CD4-positive, alpha-beta T cell treated with Interleukin-1 beta for 1 hour (primary cell): ENCODE results near the gene MYBPH.

Experiments
- DNase-seq, 2 donors: peaks; one replicate each; pipeline ENCODE4 v3.0.0-alpha.2; 2020 to 2022

The MYBPH gene

DNA sequence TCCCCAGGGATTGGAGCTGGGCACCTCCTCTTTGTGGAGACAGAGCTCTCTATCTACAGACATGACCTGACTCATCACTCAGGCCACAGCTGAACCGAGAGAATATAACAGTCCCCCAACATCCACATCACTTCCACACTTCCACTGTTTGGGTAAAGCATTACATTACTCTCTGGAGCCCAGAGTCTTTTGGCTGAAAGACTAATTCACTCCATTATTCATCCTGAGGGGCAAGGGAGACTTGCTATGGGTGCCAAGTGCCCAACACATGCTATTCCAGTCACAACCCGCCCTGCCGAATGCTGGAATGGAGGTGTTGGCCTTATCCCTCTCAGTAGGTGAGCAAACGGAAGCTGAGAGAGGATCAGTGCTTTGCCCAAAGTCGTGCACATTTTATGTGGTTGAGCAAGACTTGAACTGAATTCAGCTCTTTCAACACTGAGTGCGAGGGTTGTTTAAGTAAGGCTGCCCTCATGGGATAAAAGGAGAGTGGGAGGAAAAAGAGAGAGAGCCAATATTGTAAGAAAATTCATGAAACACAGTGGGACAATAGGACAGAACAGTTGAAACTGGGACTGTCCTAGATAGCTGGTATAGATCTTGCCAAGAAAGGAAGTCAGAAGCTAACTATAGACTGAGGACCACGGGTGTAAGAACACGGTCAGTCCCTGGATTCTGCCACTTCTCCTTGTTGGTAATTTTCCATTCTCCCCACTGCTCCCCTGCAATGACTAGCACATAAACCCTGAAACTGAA lies 24.4 kb upstream of the MYBPH start:
- no peak for DNase-seq

DNA sequence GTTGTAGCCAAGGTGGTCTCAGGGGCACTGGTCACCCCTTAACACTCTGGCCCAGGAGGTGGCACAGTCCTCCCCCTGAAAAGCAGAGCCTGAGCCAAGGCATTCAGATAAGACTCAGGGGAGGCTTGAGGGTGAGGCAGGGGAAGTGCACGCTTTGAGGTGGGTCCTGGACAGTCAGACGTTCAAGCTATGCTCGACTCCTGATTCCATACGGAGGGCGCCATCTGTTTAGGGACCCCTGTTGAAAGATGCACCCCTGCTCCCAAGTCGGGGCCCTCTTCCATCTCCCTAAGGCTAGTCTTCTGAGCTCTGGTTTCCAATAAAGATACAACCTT lies 23.8 kb upstream of the MYBPH start:
- no peak for DNase-seq

DNA sequence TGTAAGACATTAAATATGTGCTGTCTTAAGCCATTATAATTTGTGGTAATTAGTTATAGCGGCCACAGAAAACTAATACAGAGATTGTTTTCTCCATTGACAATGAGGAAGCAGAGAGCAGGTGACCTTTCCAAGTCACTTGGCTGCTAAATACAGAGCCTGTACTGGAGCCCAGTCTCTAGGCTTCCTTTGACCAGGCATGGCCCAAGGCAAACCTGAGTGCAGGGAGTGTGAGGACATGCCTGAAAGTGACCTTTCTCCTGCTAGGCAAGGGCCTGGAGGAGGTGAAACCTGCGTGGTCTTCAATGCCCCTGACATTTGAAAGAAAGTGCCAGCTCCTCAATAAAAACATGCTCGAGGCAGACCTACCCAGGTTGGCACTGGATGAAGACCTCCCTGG lies 23.4 kb upstream of the MYBPH start:
- DNase-seq = no peak

DNA sequence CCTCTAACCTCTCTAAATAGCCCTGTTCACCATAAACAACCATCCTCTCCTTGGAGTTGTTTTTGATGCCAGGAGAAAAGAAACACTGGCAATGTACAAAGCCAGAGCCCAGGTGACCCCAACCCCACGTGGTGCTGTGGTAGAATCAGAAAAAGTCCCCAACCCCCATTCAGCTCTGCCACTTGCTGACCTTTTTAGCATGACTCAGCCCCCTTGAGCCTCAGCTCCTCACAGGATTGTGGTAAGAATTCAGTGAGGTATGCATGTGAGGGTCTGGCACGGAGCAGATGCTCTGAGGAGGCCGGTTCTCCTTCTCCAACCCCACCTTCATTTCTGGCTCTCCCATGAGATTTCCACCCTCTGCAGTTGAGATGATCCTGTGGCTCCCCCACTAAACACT lies 22.0 kb upstream of the MYBPH start:
- no peak for DNase-seq

DNA sequence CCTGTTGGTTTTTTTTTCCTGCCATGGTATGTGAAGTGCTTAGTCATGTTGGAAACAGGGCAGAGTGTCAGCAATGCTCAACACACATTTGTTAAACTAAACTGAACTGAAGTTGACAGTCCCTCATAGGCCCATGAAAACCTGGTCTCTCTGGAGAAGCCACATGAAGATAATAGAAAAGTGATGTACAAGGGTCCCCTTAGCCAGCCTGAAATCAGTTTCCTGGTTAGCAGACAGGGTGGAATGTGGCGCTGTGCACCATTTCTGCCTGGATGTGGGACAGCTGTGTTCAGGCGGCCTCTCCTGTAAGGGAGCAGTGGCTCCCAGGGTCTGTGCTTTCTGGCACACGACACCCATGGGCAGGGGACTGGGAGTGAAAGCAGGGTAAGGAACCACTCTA lies 20.7 kb upstream of the MYBPH start:
- no peak for DNase-seq

DNA sequence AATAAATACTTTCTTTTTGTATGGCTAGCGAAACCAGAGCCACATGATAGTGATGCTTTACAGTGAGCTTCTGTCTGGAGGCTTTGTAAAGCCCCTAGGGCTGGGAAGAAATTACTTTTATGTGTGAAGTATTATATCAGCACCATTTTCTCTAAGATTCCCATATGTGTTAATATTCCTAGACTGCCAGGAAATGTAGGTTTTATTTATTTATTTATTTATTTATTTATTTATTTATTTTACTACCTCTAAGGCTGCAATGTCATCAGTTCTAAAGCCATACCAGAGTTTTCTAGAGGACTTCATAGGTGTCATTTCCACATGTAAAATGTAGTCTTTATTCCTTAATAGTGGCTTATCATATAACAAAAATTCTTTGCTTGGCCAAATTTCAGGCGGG lies 15.3 kb upstream of the MYBPH start:
- DNase-seq = no peak

DNA sequence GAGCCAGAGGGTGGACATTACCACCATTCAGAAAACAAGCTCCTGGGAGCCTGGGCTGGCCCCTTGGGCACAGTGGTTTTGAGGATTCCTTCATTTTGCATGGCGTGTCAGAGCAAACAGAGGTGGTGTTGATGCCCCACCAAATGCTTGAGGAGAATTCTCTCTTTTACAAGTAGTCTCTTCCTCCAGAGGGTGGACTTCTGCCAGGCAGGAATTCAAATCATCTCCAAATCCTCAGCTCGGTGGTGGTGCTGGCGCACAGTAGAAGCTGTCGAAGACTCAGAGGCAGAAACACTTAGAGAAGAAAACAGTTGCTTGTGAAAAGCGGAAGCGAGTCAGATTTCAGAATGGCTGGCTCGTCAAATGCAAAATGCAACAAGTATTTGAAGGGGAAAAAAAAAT lies 14.3 kb upstream of the MYBPH start:
- no peak for DNase-seq

DNA sequence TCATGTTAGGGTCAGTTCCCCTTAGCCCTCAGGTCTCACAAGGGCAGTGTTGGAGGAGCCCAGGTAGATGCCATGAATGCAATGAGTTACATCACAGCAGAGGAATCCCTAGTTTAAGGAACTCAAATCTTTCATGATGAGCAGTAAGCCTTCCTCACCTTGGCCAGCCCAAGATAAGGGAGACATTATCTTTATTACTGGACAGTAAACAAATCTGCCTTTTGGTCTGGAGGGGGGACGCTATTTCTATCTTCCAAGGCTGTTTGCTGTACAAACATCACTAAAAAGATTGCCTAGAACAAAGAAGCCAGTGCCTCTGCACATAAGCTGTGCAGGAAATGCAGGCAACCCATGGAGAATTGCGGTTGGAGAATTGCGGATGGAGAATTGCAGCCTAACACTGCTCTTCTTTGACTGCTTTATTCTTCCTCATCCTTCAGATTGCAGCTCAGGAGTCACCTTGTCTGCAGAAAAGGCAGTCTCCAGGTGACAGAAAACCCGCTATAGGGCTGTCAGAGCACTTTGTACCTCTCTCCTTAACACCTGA lies 13.1 kb upstream of the MYBPH start:
- DNase-seq = no peak

DNA sequence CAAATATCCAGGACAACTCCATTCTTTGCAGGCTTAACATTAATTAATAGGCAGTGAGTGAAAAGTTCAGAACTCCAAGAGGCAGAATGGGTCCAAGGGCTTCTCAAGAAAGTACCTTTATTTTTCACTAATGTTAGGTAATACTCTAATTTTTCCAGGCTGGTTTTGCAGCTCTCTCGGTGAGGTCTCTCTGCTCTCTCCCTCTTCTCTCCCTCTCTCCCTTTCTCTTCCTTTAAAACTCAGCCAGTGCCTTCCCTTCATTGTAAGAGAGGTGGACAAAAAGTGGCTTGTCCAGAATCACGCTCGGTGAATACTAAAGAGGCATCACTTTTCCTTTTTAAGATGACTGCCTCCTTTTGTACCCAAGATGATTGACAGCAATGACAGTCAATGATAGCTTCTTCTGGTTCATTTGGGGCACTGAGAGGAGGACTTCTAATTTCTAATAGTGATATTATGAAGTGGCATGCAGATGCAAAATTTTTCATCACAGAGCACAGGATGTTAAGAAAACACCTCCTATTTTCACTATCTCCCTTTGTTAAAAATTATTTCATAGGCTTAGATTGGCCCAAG lies 12.2 kb upstream of the MYBPH start:
- DNase-seq = no peak

DNA sequence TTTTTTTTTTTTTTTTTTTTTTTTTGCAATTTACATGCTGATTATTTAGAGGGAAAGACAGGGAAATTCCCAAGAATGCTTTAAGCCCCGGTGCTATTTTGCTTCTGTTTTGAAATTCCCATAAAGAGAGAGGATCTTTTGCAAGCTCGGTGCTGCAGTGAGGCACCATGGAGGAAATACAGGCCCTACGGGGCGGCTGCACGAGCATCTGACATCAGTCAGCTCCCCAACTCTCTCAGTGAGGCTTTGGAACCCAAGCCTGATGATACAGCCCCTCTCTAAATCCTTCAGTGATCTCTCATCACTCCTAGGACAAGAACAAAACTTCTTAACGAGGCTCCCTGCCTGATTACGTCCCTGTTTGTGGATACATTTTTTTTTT lies 11.7 kb upstream of the MYBPH start:
- no peak for DNase-seq

DNA sequence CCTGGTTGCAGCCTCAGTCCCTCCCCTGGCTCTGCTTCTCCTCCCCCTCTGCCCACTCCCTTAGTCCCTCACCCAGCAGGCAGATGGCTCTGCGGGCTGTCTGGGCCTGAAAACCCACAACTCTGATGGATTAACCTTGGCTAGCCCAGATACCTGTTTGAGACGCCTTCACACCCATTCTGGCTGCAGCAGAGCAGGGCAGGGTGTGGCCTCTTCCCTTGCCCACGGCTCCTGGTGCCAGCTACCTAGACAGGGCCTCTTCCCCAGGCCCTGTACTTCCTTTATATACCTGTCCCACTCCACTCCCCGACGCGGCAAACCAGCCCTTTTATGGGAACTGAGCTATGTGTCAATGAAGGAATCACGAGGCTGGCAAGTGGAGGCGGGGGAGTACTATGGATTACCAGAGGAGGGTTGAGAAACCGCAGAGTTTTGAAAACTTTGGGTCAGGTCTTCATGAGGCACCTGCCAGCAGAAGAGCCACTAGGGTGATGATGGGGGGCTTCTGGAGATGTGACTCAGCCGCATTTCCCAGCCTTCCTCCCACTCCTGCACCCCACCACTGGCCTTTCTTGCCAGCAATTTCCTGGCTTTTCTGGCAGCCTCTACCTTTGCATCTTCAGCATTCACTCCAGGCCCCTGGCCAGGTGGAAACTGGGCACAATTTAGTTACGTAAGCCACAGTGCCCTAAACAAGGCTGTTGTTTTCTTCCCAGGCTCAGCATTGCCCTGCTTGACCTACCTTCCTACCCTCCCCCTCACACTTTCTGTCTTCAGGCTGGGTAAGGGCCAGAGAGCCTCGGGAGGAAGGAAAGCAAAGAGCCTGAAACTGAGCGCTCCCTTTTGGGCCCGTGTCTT lies 11.0 kb upstream of the MYBPH start, which contains the start of gene CHI3L1:
Gene CHI3L1, minus strand, starts transcription at position 259 of the 858 bp plus-strand sequence. Its CDS starts 81 bp downstream, at position 178.
- DNase-seq = no peak

DNA sequence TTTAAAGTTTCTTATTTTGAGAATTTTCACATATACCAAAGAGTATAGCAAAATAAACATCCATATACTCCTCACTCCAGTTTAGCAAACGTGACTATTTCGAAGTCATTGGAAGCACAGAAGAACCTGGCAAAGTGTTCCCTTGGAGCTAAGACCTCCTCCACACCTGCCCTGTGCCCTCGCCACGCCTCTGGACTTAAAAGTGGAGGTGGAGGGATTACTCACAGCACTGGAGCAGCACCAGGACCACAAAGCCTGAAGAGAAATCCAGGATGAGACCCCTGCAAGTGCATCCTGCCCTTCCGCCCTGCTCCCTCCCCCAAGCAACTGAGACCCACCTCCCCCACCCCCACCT lies 10.4 kb upstream of the MYBPH start:
- no peak for DNase-seq

DNA sequence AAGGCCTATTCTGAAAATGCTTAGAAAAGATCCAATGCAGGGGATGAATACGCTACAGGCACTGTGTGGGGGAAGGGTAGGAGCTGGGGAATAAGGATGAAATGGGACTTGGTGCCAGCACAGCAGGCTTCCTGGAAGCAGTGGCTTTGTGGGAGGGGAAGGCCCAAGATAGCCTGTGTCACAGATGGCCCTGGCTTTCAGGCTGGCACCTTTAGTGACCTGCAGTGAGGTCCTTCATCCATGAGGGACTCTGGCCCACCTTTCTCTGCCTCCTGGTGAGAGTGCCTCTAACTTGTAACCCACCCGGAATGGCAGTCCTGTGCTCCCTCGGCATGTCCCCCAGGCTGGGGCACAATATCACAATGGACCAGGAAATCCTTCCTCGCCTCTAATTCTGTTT lies 10.0 kb upstream of the MYBPH start:
- no peak for DNase-seq

DNA sequence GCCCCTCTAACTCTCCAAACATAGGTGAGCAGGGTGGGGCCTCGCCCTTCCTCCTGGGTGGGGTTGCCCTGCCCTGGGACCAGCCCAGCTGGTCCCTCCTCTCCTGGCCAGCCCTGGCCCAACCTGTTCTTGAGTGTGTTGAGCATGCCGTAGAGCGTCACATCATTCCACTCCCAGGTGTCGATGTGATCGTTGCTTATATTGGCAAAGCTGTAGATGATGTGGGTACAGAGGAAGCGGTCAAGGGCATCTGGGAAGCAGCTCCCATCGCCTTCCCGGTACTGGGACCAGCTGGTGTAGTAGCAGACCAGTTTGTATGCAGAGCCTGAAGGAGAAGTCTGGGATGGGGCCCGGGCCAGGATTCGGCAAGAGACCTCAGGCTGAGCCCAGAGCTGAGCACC lies 9.4 kb upstream of the MYBPH start:
- no peak for DNase-seq

DNA sequence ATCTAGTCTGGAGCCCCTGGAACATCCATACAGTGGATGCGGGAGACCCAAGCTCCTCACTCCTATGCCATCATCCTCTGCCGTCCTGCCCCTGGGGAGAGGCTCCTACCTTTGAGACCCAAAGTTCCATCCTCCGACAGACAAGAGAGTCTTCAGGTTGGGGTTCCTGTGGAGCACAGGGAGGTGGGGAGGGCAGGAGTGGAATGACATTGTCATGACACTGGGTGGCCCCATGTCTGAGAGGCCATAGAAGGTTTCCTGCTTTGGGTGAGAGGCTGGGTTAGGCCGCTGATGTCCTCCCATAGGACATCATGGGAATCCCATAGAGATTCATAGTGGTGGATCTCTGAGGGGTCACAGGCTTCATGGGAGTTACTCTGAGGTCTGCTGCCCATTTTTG lies 8.8 kb upstream of the MYBPH start:
- DNase-seq = no peak

DNA sequence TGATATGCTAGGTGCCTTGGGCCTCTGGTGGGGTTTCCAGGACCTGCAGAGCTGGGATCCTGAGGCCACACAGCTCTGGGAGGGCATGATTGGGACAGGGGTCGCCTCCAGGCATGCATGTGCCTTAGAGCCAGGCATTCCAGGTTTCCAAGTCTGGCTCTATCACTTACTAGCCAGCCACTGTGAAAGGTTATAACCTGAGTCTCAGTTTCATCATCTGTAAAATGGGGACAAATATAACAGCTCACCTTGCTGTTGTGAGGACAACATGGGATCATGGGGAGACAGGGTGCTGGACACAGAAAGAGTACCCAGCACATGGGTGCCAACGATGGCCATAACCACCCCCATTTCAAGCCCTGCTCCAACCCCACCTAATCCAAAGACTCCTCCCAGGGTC lies 8.2 kb upstream of the MYBPH start:
- no peak for DNase-seq

DNA sequence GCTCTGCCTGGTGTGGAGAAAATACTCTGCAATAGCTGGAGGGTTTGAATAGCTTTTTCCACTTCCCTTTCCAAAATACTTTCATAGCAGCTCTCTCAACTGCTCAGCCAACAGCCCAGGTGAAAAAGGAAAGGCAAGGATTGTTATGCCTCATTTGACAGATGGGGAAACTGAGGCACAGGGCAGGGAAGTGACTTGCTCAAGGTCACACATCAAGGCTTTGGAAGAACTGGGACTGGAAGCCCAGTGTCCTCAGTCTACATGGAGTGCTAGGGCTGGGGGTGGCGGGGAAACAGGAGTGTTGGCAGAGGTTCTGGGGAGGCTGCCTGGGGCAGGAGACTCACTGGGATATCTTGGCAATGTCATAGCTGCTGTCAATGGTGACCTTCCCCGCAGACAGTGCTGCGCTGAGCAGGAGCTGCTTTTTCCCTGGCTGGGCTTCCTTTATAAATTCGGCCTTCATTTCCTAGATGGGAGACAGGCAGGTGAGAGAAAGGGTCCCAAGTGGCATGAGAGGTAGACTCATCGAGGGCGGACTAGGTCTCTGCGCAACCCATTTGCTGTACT lies 6.8 kb upstream of the MYBPH start:
- no peak for DNase-seq

DNA sequence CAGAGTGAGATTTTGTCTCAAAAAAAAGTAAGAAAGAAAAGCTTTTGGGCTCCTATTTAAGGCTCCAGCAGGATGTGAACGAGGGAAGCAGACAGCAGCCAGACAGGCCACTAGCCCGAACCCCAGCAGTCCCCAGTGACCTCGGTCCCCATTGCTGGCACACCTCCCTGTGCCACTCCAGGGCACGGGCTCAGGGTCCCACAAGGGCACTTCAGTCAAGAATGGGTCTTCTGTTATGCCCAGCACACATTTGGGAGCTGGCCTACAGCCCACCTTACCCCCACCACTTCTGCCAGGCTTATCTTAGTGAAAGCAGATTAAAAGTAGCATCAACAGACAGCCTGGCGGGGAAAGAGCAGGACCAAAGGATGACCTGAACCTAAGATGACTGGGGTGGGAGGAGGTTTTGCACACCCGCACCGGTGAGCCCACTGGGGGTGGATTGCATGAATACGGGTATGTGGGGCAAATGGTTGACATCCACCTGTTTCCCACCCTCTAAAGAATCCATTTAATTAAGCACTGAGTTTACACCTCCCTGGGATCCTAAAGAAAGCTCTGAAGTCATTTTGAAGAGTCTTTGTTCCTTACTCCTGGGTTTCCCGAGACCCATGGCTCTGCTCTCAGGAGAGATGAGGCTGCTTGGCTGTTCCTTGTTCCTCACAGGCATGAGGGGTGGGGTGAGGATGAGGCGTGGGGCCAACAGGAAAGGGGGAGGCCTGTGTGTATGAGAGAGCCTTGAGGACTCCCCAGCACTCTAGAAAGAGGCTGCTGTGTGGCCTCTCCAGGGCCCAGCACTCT lies 6.2 kb upstream of the MYBPH start:
- no peak for DNase-seq

DNA sequence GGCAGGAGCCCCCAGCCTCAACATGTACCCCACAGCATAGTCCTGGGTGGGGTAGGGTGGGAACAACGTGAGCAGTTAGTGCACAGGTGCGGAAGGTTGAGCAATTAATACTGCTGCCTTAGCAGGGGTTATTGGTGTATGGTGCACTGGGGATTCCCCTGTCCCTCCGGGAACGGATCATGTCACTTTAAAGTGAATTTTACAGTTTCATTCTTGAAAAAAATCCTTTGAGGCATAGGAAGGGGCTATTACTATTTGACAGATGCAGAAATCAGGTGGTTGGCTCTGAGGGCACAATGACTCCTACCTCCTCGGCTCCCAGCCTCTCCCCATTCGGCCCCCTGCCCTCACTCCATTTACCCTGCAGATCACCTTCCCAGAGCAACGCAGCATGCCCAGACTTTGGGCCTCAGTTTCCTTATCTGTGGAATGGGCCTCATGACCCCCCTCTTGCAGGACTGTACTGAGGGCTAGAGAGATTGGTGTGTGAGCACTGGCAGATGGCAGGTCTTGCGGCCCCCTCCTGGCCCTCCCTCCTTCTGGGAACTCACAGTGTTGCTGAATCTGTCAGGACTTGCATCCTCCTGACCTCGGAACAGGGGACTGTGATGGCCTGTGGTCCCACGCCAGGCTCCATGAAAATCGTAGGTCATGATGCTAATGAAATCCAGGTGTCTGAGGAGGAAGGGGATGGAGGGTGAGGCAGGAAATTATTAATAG lies 5.1 kb upstream of the MYBPH start:
- DNase-seq = no peak

DNA sequence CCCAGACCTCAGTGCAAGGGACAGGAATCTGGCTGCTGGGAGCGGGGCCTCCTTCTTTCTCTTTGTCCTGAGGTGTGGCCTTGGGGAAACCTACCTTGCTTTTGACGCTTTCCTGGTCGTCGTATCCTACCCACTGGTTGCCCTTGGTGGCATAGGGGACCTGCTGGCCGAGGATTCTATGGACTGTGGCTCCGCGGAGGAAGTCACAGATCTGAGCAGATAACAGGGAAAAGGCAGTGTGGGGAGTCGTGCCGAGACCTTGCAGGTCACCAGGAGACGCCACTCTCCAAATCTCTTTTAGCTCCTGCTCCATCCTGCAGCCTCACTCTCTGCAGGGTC lies 4.0 kb upstream of the MYBPH start:
- DNase-seq = no peak

DNA sequence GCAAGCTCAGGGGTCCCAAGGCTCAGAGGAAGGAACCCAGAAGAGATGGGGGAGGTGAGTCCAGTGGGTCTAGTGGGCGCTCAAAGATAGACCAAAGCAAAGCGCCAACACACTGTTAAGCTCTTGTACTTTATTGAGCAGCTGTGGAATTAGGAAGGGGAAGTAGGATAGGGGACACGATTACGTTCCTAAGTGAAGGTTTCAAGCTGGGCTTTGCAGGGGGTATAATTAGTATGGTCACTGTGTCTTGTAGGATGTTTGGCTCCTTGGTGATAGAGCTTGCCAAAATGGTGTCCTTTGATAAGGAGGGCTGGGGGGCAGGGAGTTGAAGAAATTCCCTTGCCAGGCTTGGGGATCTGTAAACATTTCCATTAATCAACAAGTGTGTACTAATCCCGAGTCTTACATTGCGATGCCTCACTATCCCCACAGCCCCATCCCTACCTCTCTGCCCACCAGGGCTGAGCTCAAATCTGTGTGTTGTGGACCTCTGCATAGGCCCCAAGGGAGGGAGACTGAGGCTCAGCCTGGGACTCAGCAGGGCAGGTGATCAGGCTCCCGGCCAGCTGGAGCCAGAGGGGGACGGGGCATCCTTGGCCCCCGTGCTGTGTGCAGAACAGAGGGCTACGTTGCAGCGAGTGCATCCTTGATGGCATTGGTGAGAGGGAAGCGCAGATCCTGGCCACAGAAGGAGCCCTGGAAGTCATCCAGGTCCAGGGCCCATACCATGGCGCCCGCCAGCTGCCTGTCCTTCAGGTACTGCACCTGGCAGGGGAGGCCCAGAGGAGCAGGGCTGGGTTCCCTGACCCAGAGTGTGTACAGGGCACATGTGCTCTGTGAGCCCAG lies 3.4 kb upstream of the MYBPH start:
- no peak for DNase-seq
